CD8-positive, alpha-beta memory T cell (primary cell): ENCODE data around the gene CYP2S1. TPM values are rescaled to one million over a fixed set of nuclear protein-coding genes. Genes with fewer than 3 reads are reported as not detected.

ENCODE experiments used
- CTCF ChIA-PET: fragments of 350-600 bp; sonication (Branson Sonifier 250); formaldehyde crosslinking; loops from one replicate; lab custom pipeline; 2021; ENCODE audit warnings: antibody characterized with exemption; lab: Charles Lee
- POLR2A ChIA-PET: fragments of 350-600 bp; sonication (Branson Sonifier 250); formaldehyde crosslinking; loops from one replicate; lab custom pipeline; 2021; ENCODE audit warnings: antibody characterized with exemption; lab: Charles Lee
- DNase-seq, 5 donors: peaks; one replicate each; pipeline versions ENCODE4 v3.0.0 to v3.0.0-alpha.2; 2020 to 2022; ENCODE audit warnings: mixed read lengths in 1 of 5
- H3K27ac ChIP-seq: one replicate; pipeline ENCODE4 v1.7.0; 2013; ENCODE audit warnings: low read depth, mild to moderate bottlenecking, low read length, moderate library complexity
- H3K27me3 ChIP-seq: 2 replicates; pipeline ENCODE4 v1.7.0; 2013; ENCODE audit warnings: low read length, mild to moderate bottlenecking; ENCODE audit not compliant: insufficient read depth, poor library complexity, severe bottlenecking
- H3K36me3 ChIP-seq: 2 replicates; pipeline ENCODE4 v1.7.0; 2013; ENCODE audit warnings: mild to moderate bottlenecking, low read length, moderate library complexity; ENCODE audit not compliant: insufficient read depth
- H3K4me1 ChIP-seq: 2 replicates; pipeline ENCODE4 v1.7.0; 2013; ENCODE audit warnings: mild to moderate bottlenecking, low read length, moderate library complexity; ENCODE audit not compliant: insufficient read depth
- H3K4me3 ChIP-seq: 2 replicates; pipeline ENCODE4 v1.7.0; 2013; ENCODE audit warnings: mild to moderate bottlenecking, low read length
- H3K9me3 ChIP-seq: 2 replicates; pipeline ENCODE4 v1.7.0; 2013; ENCODE audit warnings: mild to moderate bottlenecking, low read length
- H3K27ac Mint-ChIP-seq, 8 donors: one replicate each; pipeline ENCODE4 v1.8.0; 2020 to 2021; ENCODE audit warnings: mixed read lengths in 8 of 8, mild to moderate bottlenecking in 6 of 8, inconsistent platforms in 3 of 8, moderate library complexity in 3 of 8
- H3K27me3 Mint-ChIP-seq, 2 donors: one replicate each; pipeline ENCODE4 v1.8.0; 2020 to 2021; ENCODE audit warnings: mixed read lengths in 2 of 2, mild to moderate bottlenecking in 1 of 2, moderate library complexity in 1 of 2
- H3K36me3 Mint-ChIP-seq, 3 donors: one replicate each; pipeline ENCODE4 v1.8.0; 2020 to 2021; ENCODE audit warnings: mixed read lengths in 3 of 3, inconsistent platforms in 1 of 3, mild to moderate bottlenecking in 1 of 3
- H3K4me1 Mint-ChIP-seq, 3 donors: one replicate each; pipeline ENCODE4 v1.8.0; 2020 to 2021; ENCODE audit warnings: mixed read lengths in 3 of 3, inconsistent platforms in 1 of 3, mild to moderate bottlenecking in 1 of 3
- H3K4me3 Mint-ChIP-seq, 7 donors: one replicate each; pipeline ENCODE4 v1.8.0; 2020 to 2021; ENCODE audit warnings: mixed read lengths in 7 of 7, mild to moderate bottlenecking in 6 of 7, moderate library complexity in 4 of 7, inconsistent platforms in 2 of 7
- H3K9me3 Mint-ChIP-seq, 5 donors: one replicate each; pipeline ENCODE4 v1.8.0; 2020 to 2022; ENCODE audit warnings: mixed read lengths in 5 of 5, mild to moderate bottlenecking in 3 of 5, moderate library complexity in 2 of 5, inconsistent platforms in 1 of 5
- polyA plus RNA-seq: library from polyadenylated mRNA; unstranded; fragments of 300-500 nt; fragmentation: Illumina TruSeq; gene quantifications from one replicate; pipeline ENCODE4 v1.2.3, GENCODE V29; 2021
- total RNA-seq, 2 experiments: library from RNA; stranded (reverse); gene quantifications; one replicate each; pipeline ENCODE4 v1.2.3, GENCODE V29; 2021

Gene CYP2S1
- total and polyA plus RNA-seq, 3 experiments from 2014 or later, result not detected

- DNase-seq, result no peak
- H3K27me3 ChIP-seq, result no peaks in the 10 kb centered on the region
- Mint-ChIP-seq H3K9me3 (no peaks in the 10 kb centered on the region), H3K4me1 (no peaks in the 10 kb centered on the region), H3K4me3 (no peak overlapping the region), H3K36me3 (no peaks in the 10 kb centered on the region), H3K27me3 (peaks cover 4 to 10% of the 10 kb centered on the region in 2 donors), H3K27ac (no peak overlapping the region)
- H3K4me3 ChIP-seq, result no peak overlapping the region
- POLR2A ChIA-PET, result no interaction called here
- no peaks in the 10 kb centered on the region for H3K9me3 ChIP-seq
- H3K27ac ChIP-seq, result no peak overlapping the region
- CTCF ChIA-PET, result no interaction called here
- H3K4me1 ChIP-seq, result no peaks in the 10 kb centered on the region
- H3K36me3 ChIP-seq, result no peaks in the 10 kb centered on the region
Measured at GRCh38 chr19:41244117-41244516, 51.1 kb downstream of the CYP2S1 start.

- H3K4me1 ChIP-seq, result no peaks in the 10 kb centered on the region
- POLR2A ChIA-PET, result no interaction called here
- no peaks in the 10 kb centered on the region for H3K36me3 ChIP-seq
- no peak overlapping the region for H3K27ac Mint-ChIP-seq
- no peaks in the 10 kb centered on the region for H3K9me3 ChIP-seq
- peaks cover 0 to 10% of the 10 kb centered on the region in 2 donors for H3K27me3 Mint-ChIP-seq
- H3K36me3 Mint-ChIP-seq, result no peaks in the 10 kb centered on the region
- no peak overlapping the region for H3K4me3 Mint-ChIP-seq
- H3K4me1 Mint-ChIP-seq, result no peaks in the 10 kb centered on the region
- H3K9me3 Mint-ChIP-seq, result no peaks in the 10 kb centered on the region
- no peak overlapping the region for H3K4me3 ChIP-seq
- H3K27me3 ChIP-seq, result no peaks in the 10 kb centered on the region
- no peak overlapping the region for H3K27ac ChIP-seq
- no peak for DNase-seq
- CTCF ChIA-PET, result interaction anchor here (1.0 kb wide), 1 partner anchor 41 kb away, joined by 3 read pairs; no protein-coding TSS in a partner anchor
Measured at GRCh38 chr19:41245843-41246242, 52.8 kb downstream of the CYP2S1 start.

DNA sequence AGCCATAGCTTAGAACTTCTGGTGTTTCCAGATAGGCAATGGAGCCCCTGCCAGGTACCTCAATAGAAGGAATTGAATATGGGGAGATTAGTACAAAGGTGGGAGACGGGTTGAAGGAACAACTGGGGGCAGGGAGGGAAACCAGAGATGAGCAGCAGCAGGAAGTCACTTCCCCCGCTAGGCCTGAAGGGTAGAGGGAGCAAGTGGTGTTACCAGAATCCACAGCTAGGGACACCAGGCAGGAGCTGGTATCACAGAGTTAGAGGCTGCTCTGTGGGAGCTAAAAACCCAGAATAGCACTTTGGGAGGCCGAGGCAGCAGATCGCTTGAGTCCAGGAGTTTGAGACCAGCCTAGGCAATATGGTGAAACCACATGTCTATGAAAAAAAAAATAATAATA lies 55.9 kb downstream of the CYP2S1 start:
- H3K27me3 Mint-ChIP-seq, result peaks cover 4 to 18% of the 10 kb centered on the region in 2 donors
- no peak overlapping the region for H3K27ac ChIP-seq
- no peaks in the 10 kb centered on the region for H3K4me1 Mint-ChIP-seq
- ChIA-PET CTCF (interaction anchor here (1.4 kb wide), 1 partner anchor 44 kb away, joined by 4 read pairs; no protein-coding TSS in a partner anchor), POLR2A (no interaction called here)
- H3K27me3 ChIP-seq, result peaks cover 3% of the 10 kb centered on the region
- no peak overlapping the region for H3K4me3 ChIP-seq
- no peaks in the 10 kb centered on the region for H3K4me1 ChIP-seq
- DNase-seq, result no peak
- no peak overlapping the region for H3K4me3 Mint-ChIP-seq
- no peaks in the 10 kb centered on the region for H3K9me3 ChIP-seq
- no peaks in the 10 kb centered on the region for H3K9me3 Mint-ChIP-seq
- no peaks in the 10 kb centered on the region for H3K36me3 ChIP-seq
- no peak overlapping the region for H3K27ac Mint-ChIP-seq
- no peaks in the 10 kb centered on the region for H3K36me3 Mint-ChIP-seq

GRCh38 chr19:41249707-41250423 lies 56.8 kb downstream of the CYP2S1 start:
- no peaks in the 10 kb centered on the region for H3K9me3 ChIP-seq
- H3K27me3 ChIP-seq, result peaks cover 3% of the 10 kb centered on the region
- Mint-ChIP-seq H3K4me1 (no peaks in the 10 kb centered on the region), H3K36me3 (no peaks in the 10 kb centered on the region), H3K27ac (no peak overlapping the region), H3K27me3 (peaks cover 4 to 18% of the 10 kb centered on the region in 2 donors), H3K4me3 (no peak overlapping the region), H3K9me3 (no peaks in the 10 kb centered on the region)
- ChIA-PET CTCF (interaction anchor here (1.4 kb wide), 1 partner anchor 45 kb away, joined by 4 read pairs; no protein-coding TSS in a partner anchor), POLR2A (no interaction called here)
- no peaks in the 10 kb centered on the region for H3K4me1 ChIP-seq
- H3K27ac ChIP-seq, result no peak overlapping the region
- no peak for DNase-seq
- no peaks in the 10 kb centered on the region for H3K36me3 ChIP-seq
- H3K4me3 ChIP-seq, result no peak overlapping the region

DNA sequence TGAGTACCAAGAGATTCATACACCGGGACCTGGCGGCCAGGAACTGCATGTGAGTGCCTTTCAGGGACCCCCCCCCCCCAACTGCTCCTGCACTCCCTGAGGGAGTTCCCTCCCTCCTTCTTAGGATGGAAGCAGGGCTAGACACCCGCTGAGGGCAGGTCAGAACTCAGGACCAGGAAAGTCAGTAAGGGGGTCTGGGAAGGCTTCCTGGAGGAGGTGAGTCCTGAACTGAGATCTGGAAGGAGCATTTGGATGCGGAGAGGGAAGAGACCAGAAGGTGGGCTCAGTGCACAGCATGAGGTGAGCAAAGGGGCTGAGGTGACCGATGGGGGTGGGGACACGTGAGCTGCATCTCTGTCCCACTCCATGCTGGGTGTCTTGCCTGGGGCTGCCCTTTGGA lies 60.6 kb downstream of the CYP2S1 start:
- ChIA-PET POLR2A (no interaction called here), CTCF (no interaction called here)
- H3K4me3 Mint-ChIP-seq, result no peak overlapping the region
- Histone ChIP-seq H3K4me1 (no peaks in the 10 kb centered on the region), H3K4me3 (no peak overlapping the region), H3K9me3 (no peaks in the 10 kb centered on the region), H3K27ac (no peak overlapping the region), H3K27me3 (peaks cover 3% of the 10 kb centered on the region), H3K36me3 (no peaks in the 10 kb centered on the region)
- no peak for DNase-seq
- no peaks in the 10 kb centered on the region for H3K36me3 Mint-ChIP-seq
- H3K27ac Mint-ChIP-seq, result no peak overlapping the region
- H3K4me1 Mint-ChIP-seq, result no peaks in the 10 kb centered on the region
- H3K9me3 Mint-ChIP-seq, result no peaks in the 10 kb centered on the region
- H3K27me3 Mint-ChIP-seq, result peaks cover 4 to 16% of the 10 kb centered on the region in 2 donors

DNA sequence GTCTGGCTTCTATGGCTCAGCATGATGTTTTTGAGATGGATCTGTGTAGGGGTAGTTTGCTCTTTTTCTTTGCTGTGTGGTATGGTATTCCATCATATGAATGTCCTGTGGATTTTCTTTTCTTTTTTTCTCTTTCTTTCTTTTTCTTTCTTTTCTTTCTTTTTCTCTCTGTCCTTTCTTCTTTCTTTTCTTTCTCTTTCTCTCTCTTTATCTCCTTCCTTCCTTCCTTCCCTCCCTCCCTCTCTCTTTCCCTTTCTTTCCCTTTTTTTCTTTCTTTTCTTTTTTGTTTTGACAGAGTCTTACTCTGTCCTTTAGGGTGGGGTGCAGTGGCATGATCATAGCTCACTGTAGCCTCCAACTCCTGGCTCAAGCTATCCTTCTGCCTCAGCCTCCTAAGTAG lies 62.2 kb downstream of the CYP2S1 start:
- H3K36me3 Mint-ChIP-seq, result no peaks in the 10 kb centered on the region
- Histone ChIP-seq H3K4me3 (no peak overlapping the region), H3K4me1 (no peaks in the 10 kb centered on the region), H3K27ac (no peak overlapping the region), H3K9me3 (no peaks in the 10 kb centered on the region), H3K36me3 (no peaks in the 10 kb centered on the region), H3K27me3 (peaks cover 3% of the 10 kb centered on the region)
- no peak overlapping the region for H3K4me3 Mint-ChIP-seq
- H3K4me1 Mint-ChIP-seq, result no peaks in the 10 kb centered on the region
- DNase-seq, result no peak
- H3K27ac Mint-ChIP-seq, result peak overlapping the region in 2 of 8 donors; percentile 23 to 92
- ChIA-PET CTCF (no interaction called here), POLR2A (no interaction called here)
- H3K9me3 Mint-ChIP-seq, result no peaks in the 10 kb centered on the region
- H3K27me3 Mint-ChIP-seq, result peaks cover 4 to 10% of the 10 kb centered on the region in 2 donors

Other genes starting within 250 kb of the CYP2S1 start
- not detected for gene CYP2B6, start 201.9 kb upstream of the CYP2S1 start, total RNA-seq
- not detected for gene CYP2B6, start 201.9 kb upstream of the CYP2S1 start, polyA plus RNA-seq
- not detected for gene CYP2A13, start 104.8 kb upstream of the CYP2S1 start, total RNA-seq
- not detected for gene CYP2A13, start 104.8 kb upstream of the CYP2S1 start, polyA plus RNA-seq
- not detected for gene CYP2F1, start 78.8 kb upstream of the CYP2S1 start, total RNA-seq
- gene CYP2F1, start 78.8 kb upstream of the CYP2S1 start, polyA plus RNA-seq, result not detected
- under 1 TPM; 0.09 to 0.11 TPM for gene AXL, start 26.0 kb downstream of the CYP2S1 start, total RNA-seq
- 0.43 TPM for gene AXL, start 26.0 kb downstream of the CYP2S1 start, polyA plus RNA-seq
- 100 to 1,000 TPM; 270 to 279 TPM for gene HNRNPUL1, start 71.2 kb downstream of the CYP2S1 start, total RNA-seq
- gene HNRNPUL1, start 71.2 kb downstream of the CYP2S1 start, polyA plus RNA-seq, result 100 TPM
- 10 to 100 TPM; 31.7 to 32.1 TPM for gene CCDC97, start 117.0 kb downstream of the CYP2S1 start, total RNA-seq
- 29.7 TPM for gene CCDC97, start 117.0 kb downstream of the CYP2S1 start, polyA plus RNA-seq
- gene TGFB1, start 160.7 kb downstream of the CYP2S1 start, total RNA-seq, result 100 to 1,000 TPM; 152 to 161 TPM
- gene TGFB1, start 160.7 kb downstream of the CYP2S1 start, polyA plus RNA-seq, result 104 TPM
- 1 to 10 TPM; 8.5 to 9.7 TPM for gene B9D2, start 170.9 kb downstream of the CYP2S1 start, total RNA-seq
- gene B9D2, start 170.9 kb downstream of the CYP2S1 start, polyA plus RNA-seq, result 15.4 TPM
- gene TMEM91, start 183.3 kb downstream of the CYP2S1 start, total RNA-seq, result 1 to 10 TPM; 2.6 to 3.8 TPM
- gene TMEM91, start 183.3 kb downstream of the CYP2S1 start, polyA plus RNA-seq, result 3.7 TPM
- gene EXOSC5, start 204.1 kb downstream of the CYP2S1 start, total RNA-seq, result 10 to 100 TPM; 48.5 to 52.3 TPM
- gene EXOSC5, start 204.1 kb downstream of the CYP2S1 start, polyA plus RNA-seq, result 49.5 TPM
- 10 to 100 TPM; 18.5 to 23.5 TPM for gene BCKDHA, start 204.6 kb downstream of the CYP2S1 start, total RNA-seq
- 52.1 TPM for gene BCKDHA, start 204.6 kb downstream of the CYP2S1 start, polyA plus RNA-seq
- gene B3GNT8, start 234.2 kb downstream of the CYP2S1 start, total RNA-seq, result under 1 TPM; 0.66 to 0.91 TPM
- 11.1 TPM for gene B3GNT8, start 234.2 kb downstream of the CYP2S1 start, polyA plus RNA-seq
- gene DMAC2, start 246.7 kb downstream of the CYP2S1 start, total RNA-seq, result 10 to 100 TPM; 74.1 to 76.2 TPM
- 56.8 TPM for gene DMAC2, start 246.7 kb downstream of the CYP2S1 start, polyA plus RNA-seq
- not detected for gene ERICH4, start 249.9 kb downstream of the CYP2S1 start, total RNA-seq
- gene ERICH4, start 249.9 kb downstream of the CYP2S1 start, polyA plus RNA-seq, result not detected